ENCODE data around the gene KRTAP10-12. TPM values are rescaled to one million over a fixed set of nuclear protein-coding genes. Genes with fewer than 3 reads are reported as not detected.

The KRTAP10-12 gene
- total and polyA plus RNA-seq, 2 experiments from 2014 or later, result not detected

DNA sequence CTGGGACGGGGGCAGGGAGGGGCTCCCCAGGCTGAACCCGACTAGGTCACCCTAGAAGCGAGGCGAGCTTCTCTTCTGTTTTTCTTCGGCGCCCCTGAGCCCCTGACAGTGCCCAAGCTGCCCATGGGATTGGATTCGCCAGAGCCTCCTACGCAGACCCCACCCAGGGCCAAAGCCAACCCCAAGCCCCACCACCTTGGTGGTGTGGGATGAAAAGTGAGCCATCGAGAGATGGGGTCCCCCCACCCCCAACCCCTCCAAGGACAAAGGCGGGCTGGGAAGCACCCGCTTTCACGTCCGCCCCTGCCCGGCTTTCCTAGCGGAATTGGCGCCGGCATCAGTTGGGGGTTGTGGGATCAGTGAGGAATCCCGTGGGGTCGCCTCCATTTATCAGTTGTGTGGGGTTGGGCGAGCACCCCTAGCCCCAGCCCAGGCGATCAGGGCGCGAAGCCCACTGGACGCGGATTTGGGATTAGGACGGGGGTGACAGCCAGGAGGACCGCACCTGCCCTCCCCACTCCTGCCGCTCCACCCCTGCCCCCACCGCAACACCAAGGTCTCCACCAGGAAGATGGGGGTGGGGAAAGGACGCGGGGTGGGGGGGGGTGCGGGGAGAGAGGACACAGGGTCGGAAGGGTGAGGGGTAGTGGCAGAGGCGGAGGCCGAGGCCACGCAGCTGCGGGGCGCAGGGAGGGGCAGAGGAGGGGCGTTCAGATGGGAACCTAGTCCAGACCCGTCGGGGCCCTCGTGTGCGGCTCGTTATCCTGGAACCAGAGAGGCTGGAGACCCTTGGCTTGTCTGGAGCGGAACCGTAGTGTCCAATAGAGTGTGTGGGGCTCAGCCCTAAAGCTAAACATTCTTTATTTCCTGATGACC lies 10.0 kb downstream of the KRTAP10-12 start:
- Histone ChIP-seq H3K27ac (no peak overlapping the region), H3K4me3 (no peak overlapping the region), H3K4me2 (no peak overlapping the region), H3K27me3 (peaks cover 88% of the 10 kb centered on the region), H2AFZ (no peak overlapping the region), H3K9me3 (ENCODE audit: low read depth) (no peaks in the 10 kb centered on the region), H3K79me2 (no peaks in the 10 kb centered on the region), H3K4me1 (ENCODE audit: insufficient read depth) (peaks cover 20% of the 10 kb centered on the region), H3K9me2 (replicated peaks; ENCODE audit: insufficient read depth) (no peaks in the 10 kb centered on the region), H4K20me1 (ENCODE audit: insufficient read depth, poor library complexity, severe bottlenecking) (no peaks in the 10 kb centered on the region), H3K36me3 (replicated peaks; ENCODE audit: insufficient read depth, low read depth) (no peaks in the 10 kb centered on the region)
- DNase-seq (ENCODE audit: low spot score), result no peak
- WGBS (ENCODE audit: low lambda C conversion rate, missing lambda C conversion rate), result 6% methylated on average over 24 of the region's 46 CpGs
- TF ChIP-seq EZH2phosphoT487 (IDR thresholded peaks at IDR 0.05; ENCODE audit: low read depth, severe bottlenecking, unreplicated experiment), result no peak
- no peak for TF ChIP-seq EZH2 (IDR thresholded peaks at IDR 0.05; ENCODE audit: borderline replicate concordance)
- TF ChIP-seq, protein P1, sequence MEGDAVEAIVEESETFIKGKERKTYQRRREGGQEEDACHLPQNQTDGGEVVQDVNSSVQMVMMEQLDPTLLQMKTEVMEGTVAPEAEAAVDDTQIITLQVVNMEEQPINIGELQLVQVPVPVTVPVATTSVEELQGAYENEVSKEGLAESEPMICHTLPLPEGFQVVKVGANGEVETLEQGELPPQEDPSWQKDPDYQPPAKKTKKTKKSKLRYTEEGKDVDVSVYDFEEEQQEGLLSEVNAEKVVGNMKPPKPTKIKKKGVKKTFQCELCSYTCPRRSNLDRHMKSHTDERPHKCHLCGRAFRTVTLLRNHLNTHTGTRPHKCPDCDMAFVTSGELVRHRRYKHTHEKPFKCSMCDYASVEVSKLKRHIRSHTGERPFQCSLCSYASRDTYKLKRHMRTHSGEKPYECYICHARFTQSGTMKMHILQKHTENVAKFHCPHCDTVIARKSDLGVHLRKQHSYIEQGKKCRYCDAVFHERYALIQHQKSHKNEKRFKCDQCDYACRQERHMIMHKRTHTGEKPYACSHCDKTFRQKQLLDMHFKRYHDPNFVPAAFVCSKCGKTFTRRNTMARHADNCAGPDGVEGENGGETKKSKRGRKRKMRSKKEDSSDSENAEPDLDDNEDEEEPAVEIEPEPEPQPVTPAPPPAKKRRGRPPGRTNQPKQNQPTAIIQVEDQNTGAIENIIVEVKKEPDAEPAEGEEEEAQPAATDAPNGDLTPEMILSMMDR (IDR thresholded peaks at IDR 0.05; ENCODE audit: poor library complexity), result no peak

DNA sequence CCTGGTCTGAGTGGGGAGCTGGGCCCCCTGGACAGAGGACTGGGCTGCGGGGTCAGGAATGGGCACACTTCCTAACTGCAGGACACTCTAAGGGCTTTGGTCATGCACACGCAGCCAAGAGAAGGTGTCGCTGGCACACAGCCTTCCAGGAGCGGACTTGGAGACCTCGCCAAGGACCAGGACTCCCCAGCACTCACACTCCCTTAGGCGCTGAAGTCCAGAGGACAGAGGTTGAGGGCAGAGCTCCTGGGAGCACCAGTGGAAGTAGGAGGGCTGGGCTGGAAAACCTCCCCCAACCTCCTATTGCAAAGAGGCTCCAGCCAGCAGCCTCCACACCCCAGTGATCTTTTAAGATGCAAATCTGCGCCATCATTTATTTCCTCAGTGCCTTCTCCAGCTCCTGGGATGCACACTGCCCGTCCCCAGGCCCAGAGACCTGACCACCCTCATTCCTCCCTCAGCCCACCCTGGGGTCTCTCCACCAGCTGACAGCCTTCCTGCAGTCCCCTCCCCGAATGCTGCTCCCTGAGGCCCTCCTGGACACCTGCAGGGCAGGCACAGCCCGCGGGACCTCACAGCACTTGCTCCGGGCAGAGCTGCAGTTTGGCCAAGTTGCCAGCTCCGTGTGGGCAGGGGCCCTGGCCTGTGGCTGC lies 11.4 kb downstream of the KRTAP10-12 start:
- Histone ChIP-seq H2AFZ (no peak overlapping the region), H3K4me3 (no peak overlapping the region), H3K9me3 (ENCODE audit: low read depth) (no peaks in the 10 kb centered on the region), H3K9me2 (replicated peaks; ENCODE audit: insufficient read depth) (no peaks in the 10 kb centered on the region), H3K36me3 (replicated peaks; ENCODE audit: insufficient read depth, low read depth) (no peaks in the 10 kb centered on the region), H3K4me2 (no peak overlapping the region), H3K4me1 (ENCODE audit: insufficient read depth) (peaks cover 24% of the 10 kb centered on the region), H4K20me1 (ENCODE audit: insufficient read depth, poor library complexity, severe bottlenecking) (no peaks in the 10 kb centered on the region), H3K27ac (no peak overlapping the region), H3K79me2 (no peaks in the 10 kb centered on the region), H3K27me3 (peaks cover 97% of the 10 kb centered on the region)
- 6% methylated on average over 13 of the region's 13 CpGs for WGBS (ENCODE audit: low lambda C conversion rate, missing lambda C conversion rate)
- no peak for DNase-seq (ENCODE audit: low spot score)
- TF ChIP-seq EZH2phosphoT487 (IDR thresholded peaks at IDR 0.05; ENCODE audit: low read depth, severe bottlenecking, unreplicated experiment) (no peak), EZH2 (IDR thresholded peaks at IDR 0.05; ENCODE audit: borderline replicate concordance) (no peak)
- TF ChIP-seq, protein P1 (IDR thresholded peaks at IDR 0.05; ENCODE audit: poor library complexity), result no peak

DNA sequence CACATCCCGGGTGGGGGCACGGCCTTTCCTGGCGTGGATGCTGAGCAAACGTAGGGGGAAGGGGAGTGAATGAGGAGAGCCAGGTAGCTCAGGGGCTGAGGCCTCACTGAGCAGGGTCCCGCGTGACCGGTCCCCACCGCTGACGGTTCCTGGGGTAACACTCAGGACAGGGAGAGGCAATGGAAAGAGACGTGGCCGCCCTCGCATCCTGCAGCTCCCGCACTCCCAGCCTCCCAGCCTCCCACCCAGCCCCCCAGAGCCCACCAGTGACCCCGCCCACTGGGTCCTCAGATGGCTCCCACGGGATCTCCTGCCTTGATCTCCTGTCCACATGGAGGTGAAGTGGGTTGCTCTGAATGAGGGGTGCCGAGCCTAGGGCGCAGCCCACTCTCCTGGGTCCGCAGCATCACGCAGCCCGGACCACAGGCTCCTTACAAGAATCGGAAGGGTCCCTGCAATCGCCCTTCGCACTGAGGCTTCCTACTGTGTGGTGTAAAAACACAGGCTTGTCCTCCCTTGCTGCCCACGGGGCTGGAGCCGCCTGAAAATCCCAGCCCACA lies 12.0 kb downstream of the KRTAP10-12 start:
- Histone ChIP-seq H3K36me3 (replicated peaks; ENCODE audit: insufficient read depth, low read depth) (no peaks in the 10 kb centered on the region), H3K4me2 (peak overlapping the region; percentile 51), H3K4me1 (ENCODE audit: insufficient read depth) (peaks cover 24% of the 10 kb centered on the region), H2AFZ (no peak overlapping the region), H3K9me3 (ENCODE audit: low read depth) (no peaks in the 10 kb centered on the region), H3K27ac (no peak overlapping the region), H4K20me1 (ENCODE audit: insufficient read depth, poor library complexity, severe bottlenecking) (no peaks in the 10 kb centered on the region), H3K9me2 (replicated peaks; ENCODE audit: insufficient read depth) (no peaks in the 10 kb centered on the region), H3K27me3 (peaks cover 97% of the 10 kb centered on the region), H3K79me2 (no peaks in the 10 kb centered on the region), H3K4me3 (no peak overlapping the region)
- DNase-seq (ENCODE audit: low spot score), result no peak
- no peak for TF ChIP-seq EZH2 (IDR thresholded peaks at IDR 0.05; ENCODE audit: borderline replicate concordance)
- TF ChIP-seq, protein P1 (IDR thresholded peaks at IDR 0.05; ENCODE audit: poor library complexity), result no peak
- TF ChIP-seq EZH2phosphoT487 (IDR thresholded peaks at IDR 0.05; ENCODE audit: low read depth, severe bottlenecking, unreplicated experiment), result no peak
- WGBS (ENCODE audit: low lambda C conversion rate, missing lambda C conversion rate), result 9% methylated on average over 22 of the region's 25 CpGs
